HG03378 (cell line): Measurements from ENCODE around the gene WDR83.
"Not testable (repeated sequence)": the region's sequence is repeated elsewhere in the genome, so short reads cannot be mapped to it uniquely, and the experiment has no call there.

ENCODE experiments used
- ATAC-seq: cut with Tn5 transposase; IDR thresholded peaks from one replicate; pipeline ENCODE4 v1.9.1; 2021; ENCODE audit warnings: mild to moderate bottlenecking, moderate library complexity; ENCODE audit not compliant: unreplicated experiment

The WDR83 gene

GRCh38 chr19:12652219-12652618 lies 14.4 kb upstream of the WDR83 start:
- no peak for ATAC-seq

- ATAC-seq: no peak
These were observed 11.1 kb upstream of the WDR83 start for GRCh38 chr19:12655546-12655945.

- ATAC-seq: no peak
These were observed 9.6 kb upstream of the WDR83 start for GRCh38 chr19:12656899-12657571.

- no peak for ATAC-seq
These were observed 8.6 kb upstream of the WDR83 start for GRCh38 chr19:12657966-12658365.

- ATAC-seq: no peak
These were observed 5.6 kb upstream of the WDR83 start for GRCh38 chr19:12660980-12661379.

GRCh38 chr19:12664406-12665280 lies 2.0 kb upstream of the WDR83 start:
- no peak for ATAC-seq

- ATAC-seq: no peak
These were observed 1.4 kb upstream of the WDR83 start for GRCh38 chr19:12665281-12665573.

GRCh38 chr19:12665671-12666264 lies 839 bp upstream of the WDR83 start:
- ATAC-seq: no peak

GRCh38 chr19:12667731-12668302 lies 1.2 kb downstream of the WDR83 start:
- no peak for ATAC-seq

GRCh38 chr19:12668346-12668745 lies 1.7 kb downstream of the WDR83 start:
- ATAC-seq: no peak

GRCh38 chr19:12668932-12669269 lies 2.3 kb downstream of the WDR83 start:
- no peak for ATAC-seq

GRCh38 chr19:12669270-12670158 lies 2.9 kb downstream of the WDR83 start:
- ATAC-seq: peak; percentile 30

GRCh38 chr19:12670159-12670928 lies 3.7 kb downstream of the WDR83 start:
- ATAC-seq: no peak

GRCh38 chr19:12672744-12673143 lies 6.1 kb downstream of the WDR83 start:
- ATAC-seq: no peak

- no peak for ATAC-seq
These were observed 8.8 kb downstream of the WDR83 start for GRCh38 chr19:12675399-12675798.

- ATAC-seq: no peak
These were observed 9.3 kb downstream of the WDR83 start for GRCh38 chr19:12675940-12676339.

- ATAC-seq: no peak
These were observed 9.8 kb downstream of the WDR83 start for GRCh38 chr19:12676384-12676792.

GRCh38 chr19:12676928-12677327 lies 10.3 kb downstream of the WDR83 start:
- ATAC-seq: no peak

GRCh38 chr19:12678039-12678438 lies 11.4 kb downstream of the WDR83 start:
- not testable (repeated sequence) for ATAC-seq

- no peak for ATAC-seq
These were observed 13.4 kb downstream of the WDR83 start for GRCh38 chr19:12680034-12680433.
